Measurements from ENCODE around the gene ZSCAN29. TPM values are rescaled to one million over a fixed set of nuclear protein-coding genes. Genes with fewer than 3 reads are reported as not detected.

ZSCAN29 gene
- 15.9 and 17.9 TPM in 2 replicates for total RNA-seq

GRCh38 chr15:43370975-43371974 lies at the start of gene ZSCAN29, which contains the start of gene TUBGCP4:
Gene ZSCAN29, minus strand, starts transcription at chr15:43371043. Its CDS starts 1,130 bp downstream, at chr15:43369913.
Gene TUBGCP4, plus strand, starts transcription at chr15:43371101. Its CDS starts 254 bp downstream, at chr15:43371355.

GRCh38 chr15:43329960-43330779 lies 40.7 kb downstream of the ZSCAN29 start, which contains the start of gene LCMT2:
Gene LCMT2, minus strand, starts transcription at chr15:43330573. Its CDS starts 84 bp downstream, at chr15:43330489.

Other genes with a start within 250 kb of the ZSCAN29 start
- gene TMEM62, start 237.5 kb downstream of the ZSCAN29 start, total RNA-seq = 3.3 and 8.7 TPM in 2 replicates
- gene CCNDBP1, start 185.6 kb downstream of the ZSCAN29 start, total RNA-seq = 44.8 and 52.0 TPM in 2 replicates
- gene EPB42, start 150.0 kb downstream of the ZSCAN29 start, total RNA-seq = not detected in 2 replicates
- gene TGM5, start 104.1 kb downstream of the ZSCAN29 start, total RNA-seq = not detected in 2 replicates
- gene TGM7, start 68.8 kb downstream of the ZSCAN29 start, total RNA-seq = 0.09 TPM in 1 of 2 replicates, not detected in the other
- gene LCMT2, start 40.5 kb downstream of the ZSCAN29 start, total RNA-seq = 4.1 and 9.1 TPM in 2 replicates
- gene TUBGCP4, start 58 bp upstream of the ZSCAN29 start, total RNA-seq = 6.5 and 8.5 TPM in 2 replicates
- gene TP53BP1, start 122.1 kb upstream of the ZSCAN29 start, total RNA-seq = 81.7 and 84.2 TPM in 2 replicates
- gene MAP1A, start 146.6 kb upstream of the ZSCAN29 start, total RNA-seq = 42.0 and 53.7 TPM in 2 replicates
- gene PPIP5K1, start 219.2 kb upstream of the ZSCAN29 start, total RNA-seq = 21.8 and 23.3 TPM in 2 replicates
- gene CKMT1B, start 223.0 kb upstream of the ZSCAN29 start, total RNA-seq = not detected in 2 replicates
- 0.09 and 0.16 TPM in 2 replicates for gene STRC, start 247.8 kb upstream of the ZSCAN29 start, total RNA-seq